ENCODE measurements around the gene ERC2. TPM values are rescaled to one million over a fixed set of nuclear protein-coding genes. Genes with fewer than 3 reads are reported as not detected.

ERC2 gene
- total and polyA plus RNA-seq, 2 of the 13 experiments (the other 11 are each of a cell fraction or from before 2014, with no cell fraction given) = 0.16 to 0.22 TPM

- in situ Hi-C loops (cut with HindIII; ENCODE audit: extremely low pct_ligation_motif_present, low pct_unique_long_range_greater_than_20kb) = no loop called here
- FAIRE-seq (no peak), DNase-seq (ENCODE audit: low spot score) (no peak), ATAC-seq (no peak)
- H2AFZ ChIP-seq (ENCODE audit: low read length) = no peak overlapping the region
- no TSS peak for BruUV-seq (replicated peaks)
- H3K9me3 ChIP-seq (ENCODE audit: low read length) = no peaks in the 10 kb centered on the region
- H3K4me1 ChIP-seq (ENCODE audit: insufficient read depth, low read length) = no peaks in the 10 kb centered on the region
- no peaks in the 10 kb centered on the region for H3K36me3 ChIP-seq (replicated peaks in 1 of 2; ENCODE audit: control insufficient read depth in 1 of 2, insufficient read depth in 2 of 2, low read length in 2 of 2)
- H3K27ac ChIP-seq (ENCODE audit: extremely low read length, insufficient read depth, low read length) = no peak overlapping the region
- H3K9ac ChIP-seq (ENCODE audit: insufficient read depth, low read depth, low read length) = no peak overlapping the region
- ChIA-PET CTCF (ENCODE audit: low intra/inter-chr PET ratio, low total read pairs) (no interaction called here), POLR2A (no interaction called here)
- TF ChIP-seq SIN3B (IDR thresholded peaks at IDR 0.05; ENCODE audit: low read length) (no peak), ZNF709 (CRISPR knock-in tag; IDR thresholded peaks at IDR 0.05) (no peak), GABPA (IDR thresholded peaks at IDR 0.05; ENCODE audit: low read depth, low read length) (no peak), GABPA (CRISPR knock-in tag; IDR thresholded peaks at IDR 0.05; ENCODE audit: low read depth) (no peak), ARID3A (IDR thresholded peaks at IDR 0.05; ENCODE audit: low read depth, low read length) (no peak), ZNF335 (CRISPR knock-in tag; IDR thresholded peaks at IDR 0.05) (no peak), ZNF839 (CRISPR knock-in tag; IDR thresholded peaks at IDR 0.05; ENCODE audit: borderline replicate concordance) (no peak), USF2 (IDR thresholded peaks at IDR 0.05; ENCODE audit: low read depth, low read length) (no peak), USF2 (CRISPR knock-in tag; IDR thresholded peaks at IDR 0.05; ENCODE audit: borderline replicate concordance) (no peak), CERS6 (CRISPR knock-in tag; IDR thresholded peaks at IDR 0.05) (no peak), ZFAT (CRISPR knock-in tag; conservative IDR thresholded peaks at IDR 0.05) (no peak), PBX2 (CRISPR knock-in tag; IDR thresholded peaks at IDR 0.05) (no peak), CBX5 (CRISPR knock-in tag; IDR thresholded peaks at IDR 0.05; ENCODE audit: borderline replicate concordance) (no peak), CHD4 (IDR thresholded peaks at IDR 0.05; ENCODE audit: borderline replicate concordance, low read length) (no peak), ZFP1 (CRISPR knock-in tag; IDR thresholded peaks at IDR 0.05) (no peak)
- no peaks in the 10 kb centered on the region for H4K20me1 ChIP-seq (ENCODE audit: insufficient read depth, low read length)
- no peak overlapping the region for H3K4me3 ChIP-seq (replicated peaks in 1 of 3; ENCODE audit: insufficient read depth in 1 of 3, low read depth in 2 of 3, low read length in 3 of 3)
- no peaks in the 10 kb centered on the region for H3K79me2 ChIP-seq (ENCODE audit: insufficient read depth, low read length)
- intact Hi-C loops (cut with micrococcal nuclease; ENCODE audit: unreplicated experiment) = no loop called here
- 53% methylated on average over 8 of the region's 8 CpGs for WGBS (ENCODE audit: low lambda C conversion rate)
- no peaks in the 10 kb centered on the region; a peak in 1 of 5 replicates for H3K27me3 ChIP-seq (ENCODE audit: control insufficient read depth in 1 of 2, insufficient read depth in 2 of 2, low read length in 2 of 2)
- no peak overlapping the region for H3K4me2 ChIP-seq (ENCODE audit: low read depth, low read length)
Measured at GRCh38 chr3:55579496-55579895, 888.8 kb downstream of the ERC2 start.
